HG02938 (cell line): ENCODE results near the gene MOXD1.

Source experiments
- ATAC-seq: cut with Tn5 transposase; IDR thresholded peaks from one replicate; pipeline ENCODE4 v1.9.1; 2021; ENCODE audit warnings: mild to moderate bottlenecking, moderate library complexity; ENCODE audit not compliant: unreplicated experiment

MOXD1 gene

DNA sequence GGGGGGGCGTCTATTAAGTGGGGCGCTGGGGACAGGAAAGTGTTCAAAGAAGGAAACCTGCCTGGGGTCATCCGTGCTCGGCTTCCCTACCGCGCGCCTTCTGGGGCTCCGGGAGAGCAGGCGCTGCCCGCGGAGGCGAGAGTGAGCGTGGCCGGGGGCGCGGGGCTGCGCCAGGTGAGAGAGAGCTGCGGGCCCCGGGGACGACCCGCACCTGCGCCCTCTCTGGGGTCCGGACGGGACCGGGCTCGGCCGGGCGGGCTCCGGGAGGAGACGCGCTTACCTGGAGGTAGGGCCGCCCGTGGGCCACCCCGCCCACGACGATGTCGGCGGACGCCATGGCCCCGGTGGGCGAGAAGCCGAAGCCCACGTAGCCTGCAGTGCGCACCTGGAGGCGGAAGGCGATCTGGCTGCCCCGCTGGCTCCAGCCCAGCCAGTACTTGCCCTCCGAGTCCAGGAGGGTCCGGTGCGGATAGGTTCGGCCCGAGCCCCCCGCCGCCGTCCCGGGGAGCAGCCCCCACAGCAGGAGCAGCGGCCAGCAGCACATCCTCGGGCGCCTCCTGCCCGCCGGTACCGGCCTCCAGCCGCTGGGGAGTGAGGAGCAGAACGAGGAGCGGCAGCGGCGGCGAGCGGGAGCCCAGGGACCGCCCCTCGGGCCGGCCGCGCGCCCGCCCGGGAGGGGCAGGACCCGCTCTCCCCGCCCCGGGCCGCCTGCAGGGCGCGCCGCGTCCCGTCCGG is at the start of gene MOXD1:
Gene MOXD1, minus strand, starts transcription at position 593 of the 735 bp plus-strand sequence. Its CDS starts 49 bp downstream, at position 544.
- peak; percentile 39 for ATAC-seq

DNA sequence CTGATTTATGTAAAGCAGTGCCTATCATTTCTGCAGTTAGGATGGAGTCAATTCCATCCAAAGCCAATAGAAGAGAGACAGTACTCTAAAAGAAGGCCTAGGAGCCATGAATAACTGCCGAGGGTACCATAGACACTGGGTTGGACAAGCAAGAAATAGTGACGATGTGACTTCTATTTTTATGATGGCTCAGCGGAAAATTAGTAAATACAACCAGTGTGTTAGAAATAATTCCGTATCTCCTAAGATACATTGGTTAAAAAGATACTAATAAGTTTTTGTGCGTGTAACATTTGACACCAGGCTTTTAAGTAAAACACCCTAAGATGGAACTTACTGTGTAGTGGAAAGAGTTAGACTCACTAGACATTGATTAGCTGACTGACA is 45.6 kb upstream of the MOXD1 start:
- ATAC-seq, result no peak

GRCh38 chr6:132446141-132446854 is 45.0 kb upstream of the MOXD1 start:
- ATAC-seq, result no peak

- no peak for ATAC-seq
Observed at GRCh38 chr6:132445201-132445951, 44.1 kb upstream of the MOXD1 start.

GRCh38 chr6:132443206-132443605 is 41.9 kb upstream of the MOXD1 start:
- no peak for ATAC-seq

DNA sequence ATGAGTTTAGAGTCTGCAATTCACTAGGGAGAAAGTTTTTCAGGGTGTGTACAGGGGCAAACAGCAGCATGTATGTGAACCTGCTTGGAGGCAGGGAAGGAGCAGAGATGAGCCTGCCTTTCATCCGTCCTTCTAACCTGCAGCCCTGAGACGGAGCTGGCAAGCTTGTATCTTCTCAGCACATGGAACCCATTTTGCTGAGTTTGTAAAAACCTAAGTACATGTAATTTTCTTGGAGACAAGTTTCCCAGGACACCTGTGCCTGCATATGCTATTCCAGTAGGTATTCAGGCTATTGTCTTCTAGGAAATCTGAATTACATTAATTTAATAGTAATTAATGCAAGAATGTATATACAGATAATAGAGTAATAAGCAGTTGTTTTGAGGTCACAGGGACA is 28.8 kb upstream of the MOXD1 start:
- no peak for ATAC-seq

- ATAC-seq, result no peak
Observed at GRCh38 chr6:132425176-132425575, 23.9 kb upstream of the MOXD1 start.

GRCh38 chr6:132423839-132424238 is 22.6 kb upstream of the MOXD1 start:
- no peak for ATAC-seq

- ATAC-seq, result no peak
Observed at GRCh38 chr6:132418235-132418965, 17.1 kb upstream of the MOXD1 start.

- no peak for ATAC-seq
Observed at GRCh38 chr6:132414761-132415160, 13.5 kb upstream of the MOXD1 start.

- no peak for ATAC-seq
Observed at GRCh38 chr6:132414322-132414721, 13.0 kb upstream of the MOXD1 start.

DNA sequence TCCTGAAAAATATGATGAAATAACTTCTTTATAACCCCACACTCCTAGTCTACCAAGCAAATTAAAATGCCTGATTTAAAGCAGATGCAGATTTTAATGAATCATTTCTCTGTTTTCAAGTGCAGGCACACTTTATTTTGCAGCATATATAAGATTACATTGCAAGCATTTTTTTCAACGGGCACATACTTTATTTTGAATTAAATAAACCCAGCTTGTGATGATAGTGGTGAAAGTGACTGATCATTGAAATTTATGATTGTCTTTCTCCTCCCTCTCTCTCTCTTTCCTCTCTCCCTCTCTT is 12.2 kb upstream of the MOXD1 start:
- no peak for ATAC-seq

DNA sequence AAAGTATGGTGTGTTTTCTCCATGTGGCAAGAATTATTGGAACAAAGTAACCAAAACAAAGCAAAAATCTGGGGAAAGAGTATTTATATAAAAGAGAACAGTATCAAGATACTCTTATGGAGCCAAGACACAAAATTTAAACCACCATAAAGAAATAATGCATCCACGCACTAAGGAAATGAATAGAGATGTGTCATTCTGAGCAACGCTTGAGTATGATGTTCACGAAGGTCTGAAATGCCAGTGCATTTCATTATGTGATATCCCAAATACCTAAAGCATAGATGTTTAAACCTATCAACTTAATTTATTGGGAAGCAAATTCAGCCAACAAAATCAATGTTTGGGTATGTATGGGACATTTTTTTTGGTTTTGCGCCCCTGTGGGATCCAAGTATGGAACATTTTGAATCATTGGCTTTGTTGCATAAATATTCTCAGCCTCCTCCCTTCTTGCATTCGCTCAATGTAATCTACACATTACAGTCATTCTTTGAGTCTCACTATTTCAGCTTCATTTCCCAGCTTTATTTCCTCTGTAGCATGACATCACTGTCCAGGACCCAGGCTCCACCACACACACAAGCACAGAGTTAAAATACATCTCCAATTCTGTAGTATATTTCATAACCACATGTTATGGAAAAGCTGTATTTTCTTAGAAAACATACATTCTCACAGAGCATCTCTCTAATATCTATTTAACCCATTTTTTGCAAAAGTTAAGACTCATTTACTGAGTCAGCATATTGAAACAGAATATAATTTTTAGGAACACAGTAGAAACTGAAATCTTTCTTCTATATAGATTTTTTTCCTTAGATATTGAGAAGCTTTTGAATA is 11.6 kb upstream of the MOXD1 start:
- no peak for ATAC-seq

GRCh38 chr6:132411296-132411695 is 10.0 kb upstream of the MOXD1 start:
- no peak for ATAC-seq

DNA sequence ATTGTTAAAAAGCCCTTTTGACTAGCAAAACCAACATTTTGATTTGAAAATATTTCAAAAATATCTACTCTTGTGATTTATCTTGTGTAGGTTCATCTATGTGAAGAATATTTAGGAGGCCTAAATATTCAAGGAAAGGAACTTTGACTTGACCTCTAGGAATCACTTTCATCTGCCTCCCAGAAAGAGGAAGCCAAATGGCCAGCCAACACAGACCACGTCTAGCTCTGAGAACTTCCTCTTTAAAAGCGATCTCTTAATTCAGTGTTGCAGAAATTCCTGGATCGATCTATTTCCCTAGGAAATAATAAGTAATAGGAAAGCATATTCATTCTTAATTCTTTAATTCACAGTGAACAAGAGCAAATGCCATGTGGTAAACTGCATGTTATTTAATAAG is 9.6 kb upstream of the MOXD1 start:
- no peak for ATAC-seq

DNA sequence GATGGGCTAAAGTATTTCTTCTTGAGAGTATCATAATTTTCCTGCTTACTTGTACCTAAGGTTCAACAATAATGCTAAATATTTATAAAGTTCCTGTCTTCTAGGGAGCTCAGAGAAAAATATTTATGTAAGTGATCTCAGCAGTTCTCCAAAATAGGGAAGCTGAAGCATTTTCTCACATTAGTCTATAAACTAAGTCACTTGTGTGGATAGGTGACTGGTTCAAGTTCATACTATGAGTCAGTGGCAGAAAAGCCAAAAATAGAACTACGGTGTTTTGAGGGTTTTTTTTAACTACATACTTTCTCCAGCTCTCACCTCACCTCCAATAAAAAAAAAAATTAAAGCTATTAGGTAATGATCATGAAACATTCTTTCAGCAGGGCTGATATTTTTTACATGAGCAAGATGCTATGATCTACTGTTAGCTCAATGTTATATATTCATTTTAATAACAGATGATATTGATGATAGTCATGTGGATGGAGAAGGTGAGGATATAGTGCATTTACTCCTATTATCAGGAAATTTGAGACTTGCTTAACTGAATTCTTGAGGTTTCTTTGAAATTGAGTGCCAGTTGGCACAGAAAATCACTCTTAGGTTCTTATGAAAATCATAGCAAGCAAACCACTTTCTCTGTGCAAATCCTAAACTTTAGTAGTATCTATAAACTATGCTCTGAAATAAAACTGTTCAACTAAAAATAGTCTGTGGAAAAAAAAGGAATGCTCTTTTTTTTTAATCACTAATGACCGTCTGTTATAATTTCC is 4.1 kb upstream of the MOXD1 start:
- ATAC-seq, result peak; percentile 74

- ATAC-seq, result no peak
Observed at GRCh38 chr6:132404736-132405135, 3.5 kb upstream of the MOXD1 start.

GRCh38 chr6:132404330-132404729 is 3.1 kb upstream of the MOXD1 start:
- ATAC-seq, result no peak

DNA sequence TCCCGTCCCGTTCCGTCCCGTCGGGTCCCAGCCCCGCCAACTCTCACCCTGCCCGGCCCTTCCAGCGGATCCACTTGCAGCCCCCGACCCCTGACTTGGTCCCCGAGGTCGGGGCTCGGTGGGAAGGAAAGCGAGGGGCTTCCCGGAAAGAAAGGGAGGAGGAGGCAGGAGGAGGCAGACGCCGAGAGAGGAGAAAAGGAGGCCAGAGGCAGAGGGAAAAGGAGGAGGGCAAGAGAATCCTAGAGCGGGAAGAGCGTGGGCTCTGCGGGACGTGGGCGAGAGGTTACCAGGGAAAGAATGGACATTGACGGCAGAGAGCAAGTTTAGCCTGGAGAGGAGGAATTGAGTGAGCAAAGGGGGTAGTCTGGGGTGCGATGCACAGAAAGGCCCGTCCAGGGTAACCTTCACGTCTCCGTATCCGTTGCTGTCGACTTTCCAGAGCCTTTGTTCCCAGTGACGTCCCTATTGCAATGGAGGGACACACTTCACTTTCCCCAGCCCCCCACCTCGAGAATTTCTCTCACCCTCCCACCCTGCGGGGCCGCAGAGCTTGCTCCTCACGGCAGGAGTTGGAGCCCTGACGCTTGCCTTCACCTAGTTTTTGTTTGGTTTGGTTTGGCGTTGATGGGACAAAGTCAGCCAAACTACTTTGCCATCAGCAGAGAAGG is 477 bp upstream of the MOXD1 start:
- ATAC-seq, result no peak
